ENCODE results near the gene PDZD8.
"Not testable (repeated sequence)": the region's sequence is repeated elsewhere in the genome, so short reads cannot be mapped to it uniquely, and the experiment has no call there.

The PDZD8 gene

DNA sequence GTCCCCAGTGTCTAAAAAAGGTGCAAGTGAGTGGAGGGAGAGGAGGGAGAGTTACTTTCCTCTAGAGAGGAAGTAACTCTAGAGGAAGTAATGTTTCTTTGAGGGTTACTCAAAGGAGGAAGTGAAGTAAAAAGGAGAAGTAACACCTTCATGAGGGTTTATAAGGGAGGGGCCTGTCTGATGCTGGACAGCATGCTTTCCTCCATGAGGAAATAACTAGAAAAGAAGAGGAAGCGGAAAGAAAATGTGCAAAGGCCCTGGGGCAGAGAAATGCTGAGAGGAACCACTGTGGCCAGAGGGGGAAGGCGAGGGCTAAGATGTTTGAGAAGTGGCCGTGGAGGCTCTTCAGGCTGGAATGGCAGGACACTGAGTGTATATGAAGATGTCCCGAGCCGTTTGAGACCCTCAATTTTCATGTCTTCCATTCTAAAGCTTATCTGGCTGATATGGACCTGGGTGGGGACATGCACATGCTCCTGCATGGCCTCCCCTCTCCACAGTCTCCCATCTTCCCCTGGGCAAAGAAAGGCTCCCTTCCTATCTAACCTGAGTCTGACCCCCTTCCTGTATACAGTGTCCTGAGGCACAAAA, 137.7 kb downstream of the PDZD8 start:
- Histone ChIP-seq H3K14ac (ENCODE audit: low read length) (no peak overlapping the region), H4K91ac (ENCODE audit: low read depth, low read length, poor library complexity) (no peak overlapping the region), H3K4me2 (ENCODE audit: insufficient read depth, low read length, poor library complexity, severe bottlenecking) (no peak overlapping the region), H3K27me3 (ENCODE audit: control insufficient read depth in 3 of 3, insufficient read depth in 3 of 3, low read depth in 1 of 3, low read length in 3 of 3) (peaks cover 0 to 91% (median 24%) of the 10 kb centered on the region in 3 experiments), H3K36me3 (replicated peaks in 1 of 2; ENCODE audit: control insufficient read depth in 2 of 2, insufficient read depth in 2 of 2, low read length in 2 of 2) (no peaks in the 10 kb centered on the region), H2AK5ac (ENCODE audit: low read depth, low read length) (no peak overlapping the region), H3K79me1 (ENCODE audit: low read depth, low read length) (no peaks in the 10 kb centered on the region), H4K8ac (ENCODE audit: low read depth, low read length) (no peak overlapping the region), H2BK12ac (ENCODE audit: low read length) (no peak overlapping the region), H3K18ac (ENCODE audit: low read length) (no peak overlapping the region), H2AFZ (ENCODE audit: low read length) (no peak overlapping the region), H2BK15ac (ENCODE audit: low read length) (no peak overlapping the region), H3K4ac (ENCODE audit: low read length) (no peak overlapping the region), H3K9me3 (replicated peaks in 1 of 2; ENCODE audit: control insufficient read depth in 2 of 2, insufficient read depth in 1 of 2, low read depth in 1 of 2, low read length in 2 of 2) (no peaks in the 10 kb centered on the region), H2BK120ac (ENCODE audit: low read depth, low read length) (no peak overlapping the region), H3K23ac (ENCODE audit: low read depth, low read length, poor library complexity) (no peak overlapping the region), H3K4me1 (ENCODE audit: control insufficient read depth in 2 of 2, insufficient read depth in 1 of 2, low read depth in 1 of 2, low read length in 2 of 2) (no peaks in the 10 kb centered on the region), H3K4me3 (ENCODE audit: low read length in 2 of 2) (no peak overlapping the region), H3K27ac (replicated peaks; ENCODE audit: low read length) (no peak overlapping the region), H3K9ac (ENCODE audit: low read depth, low read length, poor library complexity) (no peak overlapping the region), H2BK5ac (ENCODE audit: low read length) (no peak overlapping the region)
- no CpG with 5 or more reads among the region's 5 CpGs for WGBS, 2 donors (ENCODE audit: extremely low coverage in 2 of 2, insufficient read length in 2 of 2, insufficient replicate concordance in 1 of 2)
- no peak for DNase-seq (ENCODE audit: low spot score)

GRCh38 chr10:117230107-117230506, 145.1 kb downstream of the PDZD8 start:
- not testable (repeated sequence) for H2BK120ac ChIP-seq (ENCODE audit: low read depth, low read length); H3K18ac ChIP-seq (ENCODE audit: low read length); H3K36me3 ChIP-seq (replicated peaks in 1 of 2; ENCODE audit: control insufficient read depth in 2 of 2, insufficient read depth in 2 of 2, low read length in 2 of 2); H2AFZ ChIP-seq (ENCODE audit: low read length); H3K9ac ChIP-seq (ENCODE audit: low read depth, low read length, poor library complexity); DNase-seq (ENCODE audit: low spot score); H2BK12ac ChIP-seq (ENCODE audit: low read length); H3K79me1 ChIP-seq (ENCODE audit: low read depth, low read length); H2BK15ac ChIP-seq (ENCODE audit: low read length); H3K4me2 ChIP-seq (ENCODE audit: insufficient read depth, low read length, poor library complexity, severe bottlenecking); H2AK5ac ChIP-seq (ENCODE audit: low read depth, low read length); H3K4me3 ChIP-seq (ENCODE audit: low read length in 2 of 2); H3K27ac ChIP-seq (replicated peaks; ENCODE audit: low read length); H4K91ac ChIP-seq (ENCODE audit: low read depth, low read length, poor library complexity); H3K23ac ChIP-seq (ENCODE audit: low read depth, low read length, poor library complexity); H4K8ac ChIP-seq (ENCODE audit: low read depth, low read length); H3K4ac ChIP-seq (ENCODE audit: low read length); H3K14ac ChIP-seq (ENCODE audit: low read length); H3K9me3 ChIP-seq (replicated peaks in 1 of 2; ENCODE audit: control insufficient read depth in 2 of 2, insufficient read depth in 1 of 2, low read depth in 1 of 2, low read length in 2 of 2); H2BK5ac ChIP-seq (ENCODE audit: low read length); H3K4me1 ChIP-seq (ENCODE audit: control insufficient read depth in 2 of 2, insufficient read depth in 1 of 2, low read depth in 1 of 2, low read length in 2 of 2)
- WGBS, 2 donors (ENCODE audit: extremely low coverage in 2 of 2, insufficient read length in 2 of 2, insufficient replicate concordance in 1 of 2), result no CpG with 5 or more reads among the region's 4 CpGs
- H3K27me3 ChIP-seq (ENCODE audit: control insufficient read depth in 3 of 3, insufficient read depth in 3 of 3, low read depth in 1 of 3, low read length in 3 of 3), result peaks cover 0 to 19% (median 0%) of the 10 kb centered on the region in 3 experiments

DNA sequence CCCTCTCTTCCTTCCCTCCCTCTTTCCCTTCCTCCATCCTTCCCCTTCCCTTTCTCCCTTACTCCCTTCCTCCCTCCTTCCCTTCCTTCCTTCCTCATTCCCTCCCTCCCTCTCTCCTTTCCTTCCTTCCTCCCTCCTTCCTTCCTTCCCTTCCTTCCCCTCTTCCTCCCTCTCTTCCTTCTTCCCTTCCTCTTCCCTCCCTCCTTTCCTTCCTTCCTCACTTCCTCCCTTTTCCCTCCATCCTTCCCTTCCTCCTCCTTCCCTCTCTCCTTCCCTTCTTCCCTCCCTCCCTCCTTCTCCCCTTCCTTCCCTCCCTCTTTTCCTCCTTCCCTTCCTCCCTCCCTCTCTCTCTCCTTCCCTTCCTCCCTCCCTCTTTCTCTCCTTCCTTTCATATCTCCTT, 147.0 kb downstream of the PDZD8 start:
- Histone ChIP-seq H3K79me1 (ENCODE audit: low read depth, low read length) (no peaks in the 10 kb centered on the region), H3K27me3 (ENCODE audit: control insufficient read depth in 3 of 3, insufficient read depth in 3 of 3, low read depth in 1 of 3, low read length in 3 of 3) (peaks cover 0 to 1% (median 0%) of the 10 kb centered on the region in 3 experiments), H3K27ac (replicated peaks; ENCODE audit: low read length) (no peak overlapping the region), H2BK120ac (ENCODE audit: low read depth, low read length) (no peak overlapping the region), H2AK5ac (ENCODE audit: low read depth, low read length) (no peak overlapping the region), H3K4me3 (ENCODE audit: low read length in 2 of 2) (no peak overlapping the region), H3K9me3 (replicated peaks in 1 of 2; ENCODE audit: control insufficient read depth in 2 of 2, insufficient read depth in 1 of 2, low read depth in 1 of 2, low read length in 2 of 2) (peaks cover 0 to 2% of the 10 kb centered on the region in 2 donors), H2AFZ (ENCODE audit: low read length) (no peak overlapping the region), H4K8ac (ENCODE audit: low read depth, low read length) (no peak overlapping the region), H3K14ac (ENCODE audit: low read length) (no peak overlapping the region), H3K9ac (ENCODE audit: low read depth, low read length, poor library complexity) (no peak overlapping the region), H3K4ac (ENCODE audit: low read length) (no peak overlapping the region), H2BK12ac (ENCODE audit: low read length) (no peak overlapping the region), H3K4me2 (ENCODE audit: insufficient read depth, low read length, poor library complexity, severe bottlenecking) (no peak overlapping the region), H3K23ac (ENCODE audit: low read depth, low read length, poor library complexity) (no peak overlapping the region), H3K4me1 (ENCODE audit: control insufficient read depth in 2 of 2, insufficient read depth in 1 of 2, low read depth in 1 of 2, low read length in 2 of 2) (peaks cover 0 to 2% of the 10 kb centered on the region in 2 donors), H2BK5ac (ENCODE audit: low read length) (no peak overlapping the region), H4K91ac (ENCODE audit: low read depth, low read length, poor library complexity) (no peak overlapping the region), H3K18ac (ENCODE audit: low read length) (no peak overlapping the region), H2BK15ac (ENCODE audit: low read length) (no peak overlapping the region), H3K36me3 (replicated peaks in 1 of 2; ENCODE audit: control insufficient read depth in 2 of 2, insufficient read depth in 2 of 2, low read length in 2 of 2) (no peaks in the 10 kb centered on the region)
- no peak for DNase-seq (ENCODE audit: low spot score)
